K562 (cell line): ENCODE measurements around the gene CNTN6. TPM values are rescaled to one million over a fixed set of nuclear protein-coding genes. Genes with fewer than 3 reads are reported as not detected.

Experiments used
- ATAC-seq: fragments of 200-7000 bp; cut with Tn5 transposase; 3 replicates; pipeline ENCODE4 v1.9.1; 2020; ENCODE audit warnings: moderate library complexity
- BruUV-seq: library from RNA; stranded (reverse); fragments of 400-500 nt; replicated peaks from 2 replicates; lab custom pipeline; 2021; lab: Mats Ljungman, UMichigan
- CTCF ChIA-PET: fragments of 300-600 bp; formaldehyde crosslinking; extraction: SDS; loops from one replicate; lab custom pipeline; 2021; ENCODE audit warnings: low intra/inter-chr PET ratio; lab: Yijun Ruan, JAX
- POLR2A ChIA-PET: fragments of 300-600, 350-650 bp; sonication (Branson Sonifier 250); formaldehyde crosslinking; extraction: SDS; loops from one replicate; lab custom pipeline; 2021; ENCODE audit warnings: antibody characterized with exemption, inconsistent platforms; lab: Yijun Ruan, JAX
- DNase-seq, 4 experiments: peaks; one replicate each; pipeline versions ENCODE4 v3.0.0 to v3.0.0-alpha.2; 2011 to 2018; ENCODE audit warnings: low spot score in 3 of 4, mixed read lengths in 3 of 4; ENCODE audit errors: extremely low read depth in 1 of 4
- FAIRE-seq: peaks from 2 replicates; lab custom pipeline; 2011; peaks lifted over from hg19 to GRCh38; lab: Jason Lieb, UNC
- H2AFZ ChIP-seq: 2 replicates; pipeline ENCODE4 v1.6.0; 2011; ENCODE audit warnings: low read depth, low read length, control low read depth, inconsistent platforms
- H3K27ac ChIP-seq: fragments of 200-600 bp; 3 replicates; pipeline ENCODE4 v1.8.0; 2011; ENCODE audit warnings: low read depth, mild to moderate bottlenecking, control low read depth, inconsistent platforms, low read length, moderate library complexity, mixed read lengths; ENCODE audit errors: extremely low read depth
- H3K27me3 ChIP-seq, 2 experiments: fragments of 300-600 bp in 1 of 2; 2 replicates in 1 of 2; 3 replicates in 1 of 2; pipeline versions ENCODE4 v1.6.0 to v1.8.0; 2011; ENCODE audit warnings: inconsistent platforms in 2 of 2, low read length in 2 of 2, mild to moderate bottlenecking in 1 of 2, mixed read lengths in 1 of 2, moderate library complexity in 1 of 2; ENCODE audit not compliant: control insufficient read depth in 2 of 2, insufficient read depth in 2 of 2
- H3K36me3 ChIP-seq: fragments of 300-600 bp; 3 replicates; pipeline ENCODE4 v1.8.0; 2011; ENCODE audit warnings: mild to moderate bottlenecking, low read length, inconsistent platforms; ENCODE audit not compliant: control insufficient read depth, insufficient read depth
- H3K4me1 ChIP-seq, 2 experiments: fragments of 200-600 bp in 1 of 2; replicated peaks in 1 of 2; 2 replicates in 1 of 2; 3 replicates in 1 of 2; pipeline versions ENCODE4 v1.5.1 to v1.8.0; 2011; ENCODE audit warnings: inconsistent platforms in 2 of 2, low read length in 2 of 2, mild to moderate bottlenecking in 1 of 2, mixed read lengths in 1 of 2, moderate library complexity in 1 of 2; ENCODE audit not compliant: control insufficient read depth in 2 of 2, insufficient read depth in 2 of 2
- H3K4me2 ChIP-seq: 2 replicates; pipeline ENCODE4 v1.6.1; 2011; ENCODE audit warnings: low read length, control low read depth, inconsistent platforms, mixed read lengths; ENCODE audit not compliant: insufficient read depth
- H3K4me3 ChIP-seq: fragments of 200-600 bp; sonication (generic), shearing (Covaris generic); 2 replicates; pipeline ENCODE4 v1.5.1; 2016; ENCODE audit warnings: control low read depth, inconsistent platforms
- H3K79me2 ChIP-seq: fragments of 200-600 bp; 3 replicates; pipeline ENCODE4 v1.8.0; 2011; ENCODE audit warnings: low read length, inconsistent platforms; ENCODE audit not compliant: control insufficient read depth, insufficient read depth
- H3K9ac ChIP-seq, 2 experiments: 2 replicates each; pipeline versions ENCODE4 v1.6.0 to v1.6.1; 2011; ENCODE audit warnings: low read depth in 2 of 2, low read length in 2 of 2, control low read depth in 1 of 2, inconsistent platforms in 1 of 2, mild to moderate bottlenecking in 1 of 2, mixed read lengths in 1 of 2; ENCODE audit not compliant: insufficient read depth in 1 of 2
- H3K9me1 ChIP-seq: one replicate; pipeline ENCODE4 v1.6.0; 2011; ENCODE audit warnings: inconsistent platforms, mild to moderate bottlenecking, low read length, moderate library complexity; ENCODE audit not compliant: control insufficient read depth, insufficient read depth
- H3K9me3 ChIP-seq: replicated peaks from 2 replicates; pipeline ENCODE4 v1.5.1; 2011; ENCODE audit warnings: low read depth, low read length, inconsistent platforms; ENCODE audit not compliant: control insufficient read depth, insufficient read depth
- H4K20me1 ChIP-seq: replicated peaks from 2 replicates; pipeline ENCODE4 v1.6.1; 2011; ENCODE audit warnings: low read length, inconsistent platforms, mixed read lengths; ENCODE audit not compliant: control insufficient read depth, insufficient read depth
- BACH1 ChIP-seq: fragments of 200-800 bp; sonication (Bioruptor generic); IDR thresholded peaks from 2 replicates; pipeline ENCODE4 v1.6.1; 2016; ENCODE audit warnings: missing genetic modification characterization, missing compliant biosample characterization
- DMBX1 ChIP-seq: fragments of 250-450 bp; sonication (Bioruptor Pico); IDR thresholded peaks from 2 replicates; pipeline ENCODE4 v1.8.0; 2022; ENCODE audit warnings: inconsistent platforms, mild to moderate bottlenecking, moderate library complexity, borderline replicate concordance
- DNMT1 ChIP-seq: fragments of 450-650 bp; IDR thresholded peaks from 2 replicates; pipeline ENCODE4 v1.6.1; 2016; ENCODE audit warnings: antibody characterized with exemption, mild to moderate bottlenecking
- EHMT2 ChIP-seq: fragments of 450-650 bp; IDR thresholded peaks from 2 replicates; pipeline ENCODE4 v1.6.1; 2018; ENCODE audit warnings: antibody characterized with exemption
- GATAD2B ChIP-seq: fragments of 450-650 bp; IDR thresholded peaks from 2 replicates; pipeline ENCODE4 v1.6.1; 2017; ENCODE audit warnings: mild to moderate bottlenecking, borderline replicate concordance
- NR0B1 ChIP-seq: fragments of 450-650 bp; IDR thresholded peaks from one replicate; pipeline ENCODE4 v1.6.1; 2018; ENCODE audit warnings: mild to moderate bottlenecking, moderate library complexity; ENCODE audit not compliant: partially characterized antibody
- PRMT5 ChIP-seq: sonication (generic); formaldehyde crosslinking; IDR thresholded peaks from 2 replicates; pipeline ENCODE4 v1.5.0; 2020; ENCODE audit warnings: missing genetic modification reagents
- SNAPC5 ChIP-seq: fragments of 250-450 bp; sonication (Bioruptor Pico); IDR thresholded peaks from 2 replicates; pipeline ENCODE4 v1.8.0; 2021; ENCODE audit warnings: moderate library complexity, mild to moderate bottlenecking, inconsistent platforms
- TRIM24 ChIP-seq, 2 experiments: fragments of 450-650 bp; IDR thresholded peaks; 2 replicates each; pipeline ENCODE4 v1.6.1; 2016
- U2AF1 ChIP-seq: fragments of 200-400 bp; formaldehyde crosslinking; optimal IDR thresholded peaks from 2 replicates; pipeline ENCODE3; 2017; ENCODE audit warnings: mild to moderate bottlenecking, low read depth, low read length, moderate library complexity
- ZNF316 ChIP-seq: fragments of 450-650 bp; IDR thresholded peaks from 2 replicates; pipeline ENCODE4 v1.6.1; 2016
- ZNF445 ChIP-seq: fragments of 250-450 bp; sonication (Bioruptor Pico); IDR thresholded peaks from 2 replicates; pipeline ENCODE4 v1.4.0; 2020; ENCODE audit warnings: low read depth, mild to moderate bottlenecking, moderate library complexity
- ZNF551 ChIP-seq: fragments of 250-450 bp; sonication (Bioruptor Pico); IDR thresholded peaks from 2 replicates; pipeline ENCODE4 v1.5.0; 2021; ENCODE audit warnings: mild to moderate bottlenecking, moderate library complexity
- WGBS: fragments of 100-300 bp; shearing (Covaris generic); methylation state at CpG from one replicate; pipeline ENCODE4 v1.1.6; 2016; ENCODE audit warnings: low coverage, mixed read lengths; ENCODE audit not compliant: insufficient coverage; ENCODE audit errors: missing lambda C conversion rate; 5-methylcytosine and 5-hydroxymethylcytosine counted together
- in situ Hi-C: fragments of 300-500 bp; cut with MboI; formaldehyde crosslinking; loops from 4 replicates; pipeline ENCODE4 v1.15.0; 2018; ENCODE audit warnings: inconsistent platforms, mixed read lengths
- intact Hi-C: fragments of 100-400 bp; cut with micrococcal nuclease; formaldehyde crosslinking; loops from 2 replicates; pipeline ENCODE4 v1.14.2; 2022
- polyA plus RNA-seq, 8 experiments: library from polyadenylated mRNA; depleted of rRNA in 4 of 8; stranded (reverse) in 5 of 8; unstranded in 3 of 8; fragments of >200 nt; fragmentation: Nextera tagmentation in 2 of 8; fragmentation: Illumina TruSeq in 1 of 8; extraction: Ambion mirVana in 2 of 8; extraction: Trizol in 1 of 8; gene quantifications; 2 replicates each; pipeline versions ENCODE4 v1.2.1 to v1.2.3, GENCODE V29; 2011 to 2014; ENCODE audit warnings: inconsistent platforms in 1 of 8, missing spikeins in 1 of 8
- total RNA-seq, 7 experiments: library from RNA; depleted of rRNA in 6 of 7; stranded (reverse); fragments of >200 nt in 6 of 7; fragmentation: Illumina TruSeq in 2 of 7; extraction: Trizol in 2 of 7; gene quantifications; 2 replicates each; pipeline versions ENCODE4 v1.2.1 to v1.2.3, GENCODE V29; 2011 to 2021; ENCODE audit warnings: low replicate concordance in 1 of 7

CNTN6 gene
- total and polyA plus RNA-seq, 9 of the 15 experiments (the other 6 are each of a cell fraction or from before 2014, with no cell fraction given): not detected

GRCh38 chr3:1092771-1093170 lies at the start of gene CNTN6 (continued):
- TF ChIP-seq EHMT2 (no peak), PRMT5 (no peak), DNMT1 (no peak), ZNF551 (CRISPR knock-in tag) (no peak), ZNF316 (no peak), TRIM24 (IDR thresholded peaks at IDR 0.05) (no peak), GATAD2B (no peak)

- Histone ChIP-seq H3K9me1 (no peaks in the 10 kb centered on the region), H3K9ac (no peak overlapping the region), H3K27me3 (no peaks in the 10 kb centered on the region), H3K4me3 (no peak overlapping the region), H3K4me1 (no peaks in the 10 kb centered on the region), H2AFZ (no peak overlapping the region), H3K79me2 (no peaks in the 10 kb centered on the region), H3K27ac (no peak overlapping the region), H3K4me2 (no peak overlapping the region), H4K20me1 (no peaks in the 10 kb centered on the region), H3K36me3 (no peaks in the 10 kb centered on the region), H3K9me3 (no peaks in the 10 kb centered on the region)
- in situ Hi-C loops (no loop called here), intact Hi-C loops (no loop called here)
- WGBS: 3% methylated on average over 2 of the region's 2 CpGs
- ChIA-PET POLR2A (no interaction called here), CTCF (no interaction called here)
- FAIRE-seq: no peak
- no TSS peak for BruUV-seq
- no peak for DNase-seq
- ATAC-seq: no peak
- TF ChIP-seq DMBX1 (no peak), NR0B1 (no peak), BACH1 (tag) (no peak), ZNF445 (CRISPR knock-in tag) (no peak), U2AF1 (no peak), SNAPC5 (no peak)
Measured at GRCh38 chr3:1048558-1048957, 44.3 kb upstream of the CNTN6 start.
